A673 (cell line): Measurements from ENCODE around the gene DGKD.

Experiments used
- EZH2 ChIP-seq: fragments of 200-600 bp; sonication (generic); IDR thresholded peaks from 2 replicates; pipeline ENCODE4 v1.6.1; 2017; ENCODE audit warnings: borderline replicate concordance, low read depth, mild to moderate bottlenecking, mixed read lengths, antibody characterized with exemption, low read length; ENCODE audit not compliant: poor library complexity, severe bottlenecking
- TF ChIP-seq, protein P1 (sequence below): fragments of 300-800, 200-600 bp; sonication (generic); conservative IDR thresholded peaks from 2 replicates; pipeline ENCODE4 v1.5.1; 2017; ENCODE audit warnings: low read depth, mild to moderate bottlenecking, antibody characterized with exemption, low read length, moderate library complexity, mixed read lengths

DNA sequence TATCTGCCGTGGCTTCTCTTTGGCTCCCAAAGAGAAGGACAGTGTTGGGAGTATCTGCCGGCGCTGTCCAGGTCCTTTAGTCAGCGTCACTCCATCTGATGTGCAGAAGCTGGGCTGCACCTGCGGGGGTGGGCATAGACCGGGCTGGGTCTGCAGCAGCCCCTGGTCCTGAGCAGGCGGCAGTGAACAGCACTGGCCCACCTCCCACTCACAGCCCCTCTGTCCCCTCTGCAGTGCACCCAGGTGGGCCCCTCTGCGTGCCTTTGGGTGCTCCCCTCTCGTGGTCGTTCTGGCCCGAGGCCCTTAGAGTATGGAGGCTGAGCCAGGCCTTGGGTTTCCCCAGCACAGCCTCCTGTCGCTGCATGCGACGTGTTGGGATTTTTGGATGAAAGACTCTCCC is 116.5 kb downstream of the DGKD start:
- TF ChIP-seq, protein P1, sequence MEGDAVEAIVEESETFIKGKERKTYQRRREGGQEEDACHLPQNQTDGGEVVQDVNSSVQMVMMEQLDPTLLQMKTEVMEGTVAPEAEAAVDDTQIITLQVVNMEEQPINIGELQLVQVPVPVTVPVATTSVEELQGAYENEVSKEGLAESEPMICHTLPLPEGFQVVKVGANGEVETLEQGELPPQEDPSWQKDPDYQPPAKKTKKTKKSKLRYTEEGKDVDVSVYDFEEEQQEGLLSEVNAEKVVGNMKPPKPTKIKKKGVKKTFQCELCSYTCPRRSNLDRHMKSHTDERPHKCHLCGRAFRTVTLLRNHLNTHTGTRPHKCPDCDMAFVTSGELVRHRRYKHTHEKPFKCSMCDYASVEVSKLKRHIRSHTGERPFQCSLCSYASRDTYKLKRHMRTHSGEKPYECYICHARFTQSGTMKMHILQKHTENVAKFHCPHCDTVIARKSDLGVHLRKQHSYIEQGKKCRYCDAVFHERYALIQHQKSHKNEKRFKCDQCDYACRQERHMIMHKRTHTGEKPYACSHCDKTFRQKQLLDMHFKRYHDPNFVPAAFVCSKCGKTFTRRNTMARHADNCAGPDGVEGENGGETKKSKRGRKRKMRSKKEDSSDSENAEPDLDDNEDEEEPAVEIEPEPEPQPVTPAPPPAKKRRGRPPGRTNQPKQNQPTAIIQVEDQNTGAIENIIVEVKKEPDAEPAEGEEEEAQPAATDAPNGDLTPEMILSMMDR = no peak
- TF ChIP-seq EZH2 = no peak
